HG03521 (cell line): ENCODE data around the gene IRF2BPL.

Experiments
- ATAC-seq: cut with Tn5 transposase; IDR thresholded peaks from one replicate; pipeline ENCODE4 v1.9.1; 2021; ENCODE audit warnings: mild to moderate bottlenecking, moderate library complexity; ENCODE audit not compliant: unreplicated experiment

The IRF2BPL gene

DNA sequence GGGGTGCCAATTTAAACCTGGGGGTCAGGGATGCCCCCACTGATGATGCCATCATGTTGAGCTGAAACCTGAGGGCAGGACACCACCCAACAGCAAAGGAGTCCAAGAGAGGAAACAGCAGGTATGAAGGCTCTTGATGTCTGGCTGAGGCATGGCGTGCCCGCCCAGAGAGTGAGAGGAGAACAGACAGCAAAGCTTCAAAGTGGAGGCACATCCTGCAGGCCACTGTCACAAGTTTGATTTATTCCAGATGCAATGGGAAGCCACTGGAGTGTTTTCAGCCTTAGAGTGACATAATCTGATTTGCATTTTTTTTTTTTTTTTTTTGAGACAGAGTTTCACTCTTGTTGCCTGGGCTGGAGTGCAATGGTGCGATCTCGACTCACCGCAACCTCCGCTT, 34.8 kb downstream of the IRF2BPL start:
- ATAC-seq = no peak

DNA sequence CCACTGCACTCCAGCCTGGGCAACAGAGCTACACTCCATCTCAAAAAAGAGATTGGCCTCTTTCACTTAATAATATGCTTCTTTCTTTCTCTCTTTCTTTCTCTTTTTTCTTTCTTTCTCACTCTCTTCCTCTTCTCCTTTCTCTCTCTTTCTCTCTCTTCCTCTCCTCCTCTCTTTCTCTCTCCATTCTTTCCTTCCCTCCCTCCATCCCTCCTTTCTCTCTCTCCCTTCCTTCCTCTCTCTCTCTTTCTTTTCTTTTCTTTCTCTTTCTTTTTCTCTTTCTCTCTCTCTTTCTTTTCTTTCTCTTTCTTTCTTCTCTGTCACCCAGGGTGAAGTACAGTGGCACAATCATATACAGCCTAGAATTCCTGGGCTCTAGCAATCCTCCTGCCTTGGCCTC, 38.4 kb downstream of the IRF2BPL start:
- no peak for ATAC-seq

DNA sequence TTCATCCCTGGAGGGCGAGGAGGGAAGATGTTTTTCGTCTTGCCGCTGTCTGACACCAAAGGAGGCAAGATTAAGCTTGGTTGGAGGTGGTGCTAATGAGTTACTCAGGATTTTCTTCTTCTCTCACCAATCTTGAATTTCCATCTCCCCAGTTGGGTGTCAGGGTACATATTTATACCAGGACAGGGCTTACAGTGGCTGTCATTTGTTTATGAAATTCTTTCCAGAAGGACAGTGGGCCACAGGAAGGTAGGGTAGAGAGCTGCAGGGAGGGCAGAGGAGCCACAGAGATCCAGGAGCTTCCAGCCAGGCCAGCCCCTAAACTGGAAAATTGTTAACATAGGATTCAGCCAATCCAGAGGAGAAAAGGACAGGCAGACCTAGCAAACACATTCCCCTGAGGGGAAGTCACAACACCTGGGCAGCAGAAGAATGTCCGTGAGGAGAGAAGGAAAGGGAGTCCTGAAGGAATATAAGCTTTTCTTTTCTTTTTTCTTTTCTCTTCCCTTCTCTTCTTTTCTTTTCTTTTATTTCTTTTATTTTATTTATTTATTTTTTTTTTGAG, 40.5 kb downstream of the IRF2BPL start:
- no peak for ATAC-seq

DNA sequence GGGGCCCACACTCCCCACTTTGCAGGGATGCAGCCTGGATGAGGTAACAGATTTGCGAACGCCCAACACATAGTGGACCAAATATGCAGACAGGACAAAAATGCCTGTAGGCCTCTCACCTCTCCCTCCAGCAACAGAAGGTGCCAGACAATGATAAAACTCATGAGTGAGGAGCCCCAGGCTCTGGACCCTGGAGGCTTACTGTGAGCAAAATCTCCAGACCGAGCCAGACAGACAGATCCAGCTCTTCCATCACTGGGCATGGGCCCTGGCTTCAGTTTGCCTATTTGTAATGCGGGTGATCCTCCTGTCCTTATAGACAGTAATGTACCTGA, 42.3 kb downstream of the IRF2BPL start:
- no peak for ATAC-seq

DNA sequence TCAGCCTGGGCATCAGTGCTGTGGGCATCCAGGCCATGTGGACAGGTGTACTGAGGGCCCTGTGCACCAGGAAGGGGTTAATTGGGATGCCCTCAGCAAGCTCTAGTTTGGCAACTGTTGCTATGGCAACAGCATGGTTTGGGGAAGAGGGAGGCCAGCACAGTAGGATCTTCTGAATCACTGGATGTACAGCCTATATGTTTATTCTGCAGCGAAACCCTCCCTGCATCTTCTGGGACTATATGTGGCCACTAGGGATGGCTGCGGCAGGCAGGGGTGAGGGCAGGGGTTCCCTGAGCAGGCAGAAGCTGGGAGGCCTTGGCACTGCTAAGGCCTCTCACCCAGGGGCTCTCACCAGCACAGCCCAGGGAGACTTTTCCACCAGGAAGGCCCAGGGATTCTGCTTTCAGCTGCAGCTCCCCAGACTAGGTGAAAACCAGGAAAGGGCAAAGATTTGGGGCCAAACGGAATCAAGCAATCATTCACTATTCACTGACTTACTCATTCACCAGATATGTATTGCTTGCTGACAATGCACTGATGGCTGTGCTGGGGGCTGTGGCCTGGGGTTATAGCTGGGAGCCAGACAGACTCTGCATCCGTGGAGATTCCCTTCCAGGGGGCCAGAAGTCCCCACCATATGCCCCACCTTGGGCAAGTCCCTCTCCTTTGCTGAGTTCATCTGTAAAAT, 42.8 kb downstream of the IRF2BPL start:
- no peak for ATAC-seq

DNA sequence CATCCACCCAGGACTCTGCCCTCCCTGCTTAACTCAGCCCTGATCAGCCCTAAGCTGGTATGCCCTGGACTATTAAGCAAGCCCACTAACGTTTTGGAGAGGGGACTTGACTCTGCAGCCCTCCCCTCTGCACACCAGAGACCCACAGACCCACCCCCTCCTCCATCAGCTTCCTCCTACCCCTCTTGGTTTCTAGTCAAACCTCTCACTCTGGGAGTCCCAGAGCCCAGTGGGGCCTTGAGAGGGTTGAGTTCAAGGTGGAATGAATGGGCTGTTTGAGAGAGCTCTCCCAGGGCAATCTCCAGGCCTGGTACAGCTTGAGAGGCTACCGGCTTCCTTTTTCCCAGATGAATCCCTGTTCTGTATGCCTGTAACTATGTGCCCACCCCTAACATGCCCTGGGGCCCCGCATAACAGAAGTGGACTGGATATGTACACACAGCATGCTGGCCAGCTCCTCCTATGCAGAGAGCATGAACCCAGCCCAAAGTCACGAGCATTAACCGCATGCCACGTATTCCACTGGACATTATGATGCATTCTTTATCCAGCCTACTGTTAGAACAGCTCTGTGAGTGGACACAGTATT, 43.6 kb downstream of the IRF2BPL start:
- no peak for ATAC-seq

DNA sequence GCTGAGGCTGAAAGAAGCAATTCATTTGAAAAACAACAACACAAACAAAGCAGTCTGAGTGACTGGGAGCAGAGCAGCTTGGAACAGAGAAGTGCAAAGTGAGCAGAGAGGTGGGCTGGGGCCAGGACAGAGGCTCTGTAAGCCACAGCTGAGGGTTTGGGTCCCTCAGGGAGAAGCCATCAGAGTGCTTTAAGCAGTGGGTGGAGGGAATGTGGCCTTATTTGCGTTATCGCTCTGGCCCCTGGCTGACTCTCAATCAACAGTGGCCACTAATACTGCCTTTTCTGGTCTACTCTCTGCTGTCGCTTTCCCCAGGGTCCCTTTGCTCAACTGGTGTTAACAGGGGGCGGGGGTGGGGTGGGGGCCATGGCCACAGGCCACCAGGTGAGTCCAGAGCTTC, 44.2 kb downstream of the IRF2BPL start:
- no peak for ATAC-seq

DNA sequence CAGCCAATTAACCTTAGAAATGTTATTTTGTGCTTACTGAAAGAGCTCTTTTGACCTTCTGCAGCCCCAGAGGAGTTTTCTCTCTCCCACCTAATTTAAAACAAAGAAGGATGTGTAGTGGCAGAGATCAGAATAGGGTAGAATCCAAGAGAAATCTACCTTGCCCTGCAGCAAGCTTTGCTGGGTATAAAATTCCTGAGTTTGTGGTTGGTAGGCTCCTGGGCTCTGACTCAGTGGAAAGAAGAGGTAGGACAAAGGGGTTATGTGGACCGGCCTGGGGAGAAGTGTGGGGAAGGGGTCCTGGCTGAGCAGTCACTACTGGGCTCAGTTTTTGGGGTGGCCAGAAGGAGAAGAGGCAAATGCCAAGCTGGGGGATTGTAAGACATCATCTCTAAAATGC, 46.8 kb downstream of the IRF2BPL start:
- no peak for ATAC-seq

DNA sequence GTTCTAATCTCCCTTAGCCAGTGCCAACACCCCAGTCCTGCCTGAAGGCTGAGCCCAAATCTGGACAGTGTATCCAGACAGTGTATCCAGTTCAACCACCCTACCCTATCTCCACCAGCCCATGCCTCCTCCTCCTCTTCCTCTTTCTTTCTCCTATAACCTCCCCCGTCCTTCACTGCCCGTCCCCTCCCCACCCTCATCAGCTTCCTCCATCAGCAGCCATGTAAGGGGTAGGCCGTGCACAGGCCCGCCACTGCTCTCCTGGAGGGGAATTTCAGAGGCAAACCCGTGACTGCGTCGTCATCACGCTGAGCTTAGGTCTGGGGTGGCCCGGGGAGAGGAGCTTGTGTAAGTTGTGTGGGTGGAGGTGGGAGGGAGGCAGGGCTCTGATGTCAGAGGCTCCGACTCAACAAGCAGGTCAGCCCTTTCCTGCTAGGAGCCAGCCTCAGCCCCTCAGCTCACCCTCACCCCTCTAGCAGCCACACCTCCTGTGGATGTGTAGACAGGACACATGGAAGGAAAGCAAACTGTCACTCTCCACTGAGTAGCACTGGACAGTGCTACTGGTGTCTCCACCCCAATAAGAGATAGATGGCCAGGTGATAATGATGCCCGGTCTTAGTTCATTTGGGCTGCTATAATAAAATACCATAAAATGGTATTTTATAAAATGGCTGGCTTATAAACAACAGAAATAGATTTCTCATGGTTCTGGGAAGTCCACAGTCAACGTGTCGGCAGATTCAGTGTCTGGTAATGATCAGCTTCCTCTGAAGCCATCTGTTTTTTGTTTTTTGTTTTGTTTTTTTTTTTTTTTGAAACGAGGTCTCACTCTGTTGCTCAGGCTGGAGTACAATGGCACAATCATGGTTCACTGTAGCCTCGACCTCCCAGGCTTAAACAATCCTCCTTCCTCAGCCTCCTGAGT, 50.5 kb downstream of the IRF2BPL start:
- ATAC-seq = peak; percentile 92

DNA sequence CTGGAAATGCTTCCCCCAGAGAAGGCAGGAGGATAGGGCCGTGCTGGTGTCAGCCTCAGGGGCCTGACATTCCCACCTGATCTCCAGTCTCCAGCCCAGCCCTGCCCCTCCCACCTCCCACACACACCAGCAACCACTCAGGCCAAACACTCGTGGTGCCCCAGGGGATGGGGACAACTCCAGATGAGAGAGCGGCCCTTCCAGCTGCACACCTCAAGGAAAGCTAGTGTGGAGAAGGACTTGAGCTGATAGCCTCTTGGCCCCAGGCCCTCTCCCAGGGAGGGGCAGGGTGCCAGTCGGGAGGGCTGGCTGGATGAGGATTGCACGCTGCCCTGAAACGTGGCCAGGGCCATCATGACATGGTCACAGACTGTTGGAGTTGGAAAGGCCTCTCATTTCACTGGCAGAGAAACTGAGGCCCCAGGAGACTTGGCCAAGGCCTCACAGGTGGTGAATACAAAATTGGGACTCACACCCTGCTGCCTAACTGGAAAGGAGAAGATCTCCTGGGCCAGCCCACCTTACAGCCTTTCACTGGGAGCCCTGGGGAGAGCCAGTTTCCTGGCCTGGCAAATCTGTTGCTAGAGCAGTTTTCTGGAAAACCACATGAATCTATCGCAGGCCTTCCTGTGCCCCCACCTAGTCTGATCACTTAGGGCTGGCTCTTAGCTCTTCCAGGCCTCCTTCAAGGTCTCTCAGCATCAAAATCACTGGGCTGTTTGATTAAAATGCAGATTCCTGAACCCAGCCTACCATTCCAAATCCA, 52.1 kb downstream of the IRF2BPL start:
- no peak for ATAC-seq

DNA sequence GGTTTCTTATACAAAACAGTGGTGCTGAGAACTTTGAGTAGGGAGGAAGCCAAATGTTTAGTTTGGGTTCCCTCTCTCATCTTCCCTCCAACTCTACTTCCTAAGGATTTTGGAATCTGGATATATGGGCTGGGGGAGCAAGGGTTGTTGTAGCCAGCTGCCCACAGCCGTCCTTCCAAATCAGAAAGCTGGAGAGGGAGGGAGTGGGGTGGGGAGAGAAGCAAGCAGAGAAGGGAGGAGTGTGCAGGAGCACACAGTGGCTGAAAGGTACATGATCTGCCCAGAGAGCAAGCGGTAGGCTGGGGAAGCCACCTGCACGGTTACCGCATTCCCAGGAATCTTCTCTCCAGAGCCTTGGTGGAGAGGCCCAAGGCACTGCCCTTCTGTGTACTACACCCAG, 52.7 kb downstream of the IRF2BPL start:
- no peak for ATAC-seq

DNA sequence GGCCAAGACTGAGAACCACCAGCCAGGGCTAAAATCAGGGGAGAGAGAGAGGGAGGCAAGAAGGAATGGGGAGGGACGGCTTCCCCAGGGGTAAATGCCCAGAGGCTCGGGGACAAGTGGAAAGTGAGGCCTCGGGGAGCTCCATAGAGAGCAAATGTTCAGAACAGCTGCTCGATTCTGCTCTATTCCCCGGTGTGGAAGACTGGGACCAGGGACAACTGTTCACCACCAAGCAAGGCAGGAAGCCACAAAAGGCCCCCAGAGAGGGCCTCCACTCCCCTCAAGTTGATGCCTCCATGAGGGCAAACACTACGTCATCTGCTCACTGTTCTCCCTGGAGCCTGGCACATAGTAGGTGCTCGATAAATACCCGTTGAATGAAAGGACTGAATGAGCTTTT, 53.5 kb downstream of the IRF2BPL start:
- no peak for ATAC-seq
